Liver (tissue), 9 donors: ENCODE data around the gene CAB39. TPM values are rescaled to one million over a fixed set of nuclear protein-coding genes. Genes with fewer than 3 reads are reported as not detected.

Source experiments
- DNase-seq: peaks from one replicate; pipeline ENCODE4 v3.0.0-alpha.2; 2017; ENCODE audit warnings: low spot score
- H3K27ac ChIP-seq, 2 donors: one replicate each; pipeline ENCODE4 v1.7.0; 2013; ENCODE audit warnings: inconsistent platforms in 2 of 2, low read length in 2 of 2, control low read depth in 1 of 2, low read depth in 1 of 2, mild to moderate bottlenecking in 1 of 2
- H3K27me3 ChIP-seq, 4 donors: one replicate each; pipeline versions ENCODE4 v1.6.1 to v1.7.0; 2013; ENCODE audit warnings: low read length in 3 of 4, inconsistent platforms in 1 of 4, mild to moderate bottlenecking in 1 of 4, moderate library complexity in 1 of 4; ENCODE audit not compliant: control insufficient read depth in 4 of 4, insufficient read depth in 4 of 4
- H3K36me3 ChIP-seq, 4 donors: one replicate each; pipeline versions ENCODE4 v1.6.1 to v1.7.0; 2013; ENCODE audit warnings: low read length in 3 of 4, mild to moderate bottlenecking in 3 of 4, low read depth in 1 of 4, moderate library complexity in 1 of 4; ENCODE audit not compliant: control insufficient read depth in 4 of 4, insufficient read depth in 3 of 4
- H3K4me1 ChIP-seq, 4 donors: one replicate each; pipeline versions ENCODE4 v1.6.1 to v1.7.0; 2013; ENCODE audit warnings: low read length in 3 of 4, mild to moderate bottlenecking in 3 of 4, moderate library complexity in 1 of 4; ENCODE audit not compliant: control insufficient read depth in 4 of 4, insufficient read depth in 4 of 4
- H3K4me3 ChIP-seq, 3 donors: one replicate each; pipeline versions ENCODE4 v1.6.1 to v1.7.0; 2013; ENCODE audit warnings: low read length in 3 of 3, control low read depth in 1 of 3, low read depth in 1 of 3, mild to moderate bottlenecking in 1 of 3
- H3K9ac ChIP-seq, 2 donors: one replicate each; pipeline ENCODE4 v1.7.0; 2013; ENCODE audit warnings: low read length in 2 of 2, mild to moderate bottlenecking in 2 of 2, moderate library complexity in 2 of 2, control low read depth in 1 of 2, low read depth in 1 of 2
- H3K9me3 ChIP-seq, 4 donors: one replicate each; pipeline versions ENCODE4 v1.6.1 to v1.7.0; 2013; ENCODE audit warnings: low read length in 3 of 4; ENCODE audit not compliant: control insufficient read depth in 4 of 4
- ATF3 ChIP-seq: IDR thresholded peaks from 2 replicates; pipeline ENCODE4 v1.6.1; 2016; ENCODE audit warnings: antibody characterized with exemption
- EGR1 ChIP-seq, 2 donors: IDR thresholded peaks; 2 replicates each; pipeline ENCODE4 v1.6.1; 2016 to 2018; ENCODE audit warnings: antibody characterized with exemption in 2 of 2, low read depth in 2 of 2
- FOXA1 ChIP-seq: IDR thresholded peaks from 2 replicates; pipeline ENCODE4 v1.6.1; 2016; ENCODE audit warnings: antibody characterized with exemption
- FOXA2 ChIP-seq: IDR thresholded peaks from 2 replicates; pipeline ENCODE4 v1.6.1; 2016; ENCODE audit warnings: antibody characterized with exemption
- GABPA ChIP-seq, 2 donors: IDR thresholded peaks in 1 of 2; conservative IDR thresholded peaks in 1 of 2; 2 replicates each; pipeline ENCODE4 v1.6.1; 2016; ENCODE audit warnings: antibody characterized with exemption in 2 of 2, mild to moderate bottlenecking in 1 of 2, moderate library complexity in 1 of 2
- HNF4A ChIP-seq, 2 donors: conservative IDR thresholded peaks; 2 replicates each; pipeline ENCODE4 v1.6.1; 2016; ENCODE audit warnings: antibody characterized with exemption in 2 of 2, mild to moderate bottlenecking in 2 of 2
- HNF4G ChIP-seq: IDR thresholded peaks from 2 replicates; pipeline ENCODE4 v1.6.1; 2016; ENCODE audit warnings: antibody characterized with exemption
- JUND ChIP-seq, 2 donors: IDR thresholded peaks; 2 replicates each; pipeline ENCODE4 v1.6.1; 2016; ENCODE audit warnings: antibody characterized with exemption in 2 of 2
- MAX ChIP-seq: IDR thresholded peaks from 2 replicates; pipeline ENCODE4 v1.6.1; 2016; ENCODE audit warnings: antibody characterized with exemption
- NR2F2 ChIP-seq: IDR thresholded peaks from 2 replicates; pipeline ENCODE4 v1.6.1; 2016; ENCODE audit warnings: antibody characterized with exemption
- RAD21 ChIP-seq, 2 donors: IDR thresholded peaks; 2 replicates each; pipeline ENCODE4 v1.6.1; 2016; ENCODE audit warnings: antibody characterized with exemption in 2 of 2, mild to moderate bottlenecking in 2 of 2
- RXRA ChIP-seq, 2 donors: IDR thresholded peaks; 2 replicates each; pipeline ENCODE4 v1.6.1; 2017 to 2018; ENCODE audit warnings: antibody characterized with exemption in 2 of 2, mild to moderate bottlenecking in 1 of 2
- SP1 ChIP-seq: IDR thresholded peaks from 2 replicates; pipeline ENCODE4 v1.6.1; 2018; ENCODE audit warnings: antibody characterized with exemption, mild to moderate bottlenecking
- TAF1 ChIP-seq: conservative IDR thresholded peaks from 2 replicates; pipeline ENCODE4 v1.6.1; 2016; ENCODE audit warnings: antibody characterized with exemption, mild to moderate bottlenecking
- YY1 ChIP-seq: IDR thresholded peaks from 2 replicates; pipeline ENCODE4 v1.6.1; 2016; ENCODE audit warnings: antibody characterized with exemption, mild to moderate bottlenecking
- WGBS: extraction: QIAGEN DNeasy Blood & Tissue Kit; methylation state at CpG from one replicate; pipeline ENCODE4 v1.1.7; 2013; 5-methylcytosine and 5-hydroxymethylcytosine counted together
- polyA plus RNA-seq, 2 donors: library from polyadenylated mRNA; stranded (reverse) in 1 of 2; unstranded in 1 of 2; fragments of 200-250 nt in 1 of 2; fragments of >200 nt in 1 of 2; fragmentation: Nextera tagmentation in 1 of 2; extraction: Ambion mirVana in 1 of 2; gene quantifications; one replicate each; pipeline versions ENCODE4 v1.2.1 to v1.2.3, GENCODE V29; 2013 to 2015
- total RNA-seq, 2 donors: library from RNA; depleted of rRNA; stranded (reverse); fragments of >200 nt; gene quantifications; one replicate each; pipeline ENCODE4 v1.2.3, GENCODE V29; 2014
- TF ChIP-seq, protein P1 (sequence below): fragments of 150-350 bp; IDR thresholded peaks from 2 replicates; pipeline ENCODE4 v1.5.1; 2017; ENCODE audit warnings: improper control_type of control experiment, low read depth, low read length; ENCODE audit not compliant: missing input control
- TF ChIP-seq, protein P2 (sequence below): IDR thresholded peaks from 2 replicates; pipeline ENCODE4 v1.6.1; 2016; ENCODE audit warnings: antibody characterized with exemption, mild to moderate bottlenecking
- TF ChIP-seq, protein P3 (sequence below): IDR thresholded peaks from 2 replicates; pipeline ENCODE4 v1.6.1; 2016; ENCODE audit warnings: antibody characterized with exemption
- donor health status: healthy.
- donor health status: healthy.
- donor health status: healthy.
- donor health status: healthy.
- donor health status: healthy.

CAB39 gene
- total and polyA plus RNA-seq, 4 donors: 9.2 to 39.8 (median 26.5) TPM

DNA sequence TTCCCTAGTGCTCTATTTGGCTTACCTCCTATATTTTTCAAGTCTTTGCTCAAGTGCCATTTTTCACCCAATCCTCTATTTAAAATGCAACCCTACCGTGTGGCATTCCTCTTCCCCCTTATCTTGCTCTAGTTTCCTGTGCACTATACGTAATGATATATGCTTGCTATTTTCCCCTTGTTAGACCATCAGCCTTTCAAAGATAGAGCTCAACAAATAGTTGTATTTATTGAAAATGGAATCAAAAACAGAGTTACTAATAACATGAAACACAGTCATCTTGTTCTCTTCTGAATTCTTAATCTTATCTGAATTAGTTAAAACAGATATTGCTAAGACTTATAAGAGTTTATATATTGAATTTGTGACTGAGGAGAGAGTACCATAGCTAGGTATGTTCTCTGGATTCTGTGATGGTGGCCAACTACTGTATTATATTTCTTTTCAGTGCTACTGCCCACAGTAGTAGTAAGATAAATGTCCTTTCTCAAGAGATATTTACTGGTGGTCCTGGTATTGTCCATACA lies 55.3 kb downstream of the CAB39 start:
- Histone ChIP-seq H3K36me3 (peaks cover 0 to 2% (median under 1%) of the 10 kb centered on the region in 4 donors), H3K9ac (no peak overlapping the region), H3K27me3 (no peaks in the 10 kb centered on the region), H3K27ac (no peak overlapping the region), H3K4me3 (no peak overlapping the region), H3K9me3 (no peaks in the 10 kb centered on the region), H3K4me1 (peaks cover 0 to 5% (median 2%) of the 10 kb centered on the region in 4 donors)
- 81% methylated on average over 2 of the region's 2 CpGs for WGBS
- no peak for DNase-seq
- TF ChIP-seq, protein P1, sequence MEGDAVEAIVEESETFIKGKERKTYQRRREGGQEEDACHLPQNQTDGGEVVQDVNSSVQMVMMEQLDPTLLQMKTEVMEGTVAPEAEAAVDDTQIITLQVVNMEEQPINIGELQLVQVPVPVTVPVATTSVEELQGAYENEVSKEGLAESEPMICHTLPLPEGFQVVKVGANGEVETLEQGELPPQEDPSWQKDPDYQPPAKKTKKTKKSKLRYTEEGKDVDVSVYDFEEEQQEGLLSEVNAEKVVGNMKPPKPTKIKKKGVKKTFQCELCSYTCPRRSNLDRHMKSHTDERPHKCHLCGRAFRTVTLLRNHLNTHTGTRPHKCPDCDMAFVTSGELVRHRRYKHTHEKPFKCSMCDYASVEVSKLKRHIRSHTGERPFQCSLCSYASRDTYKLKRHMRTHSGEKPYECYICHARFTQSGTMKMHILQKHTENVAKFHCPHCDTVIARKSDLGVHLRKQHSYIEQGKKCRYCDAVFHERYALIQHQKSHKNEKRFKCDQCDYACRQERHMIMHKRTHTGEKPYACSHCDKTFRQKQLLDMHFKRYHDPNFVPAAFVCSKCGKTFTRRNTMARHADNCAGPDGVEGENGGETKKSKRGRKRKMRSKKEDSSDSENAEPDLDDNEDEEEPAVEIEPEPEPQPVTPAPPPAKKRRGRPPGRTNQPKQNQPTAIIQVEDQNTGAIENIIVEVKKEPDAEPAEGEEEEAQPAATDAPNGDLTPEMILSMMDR: no peak
- TF ChIP-seq, protein P2, sequence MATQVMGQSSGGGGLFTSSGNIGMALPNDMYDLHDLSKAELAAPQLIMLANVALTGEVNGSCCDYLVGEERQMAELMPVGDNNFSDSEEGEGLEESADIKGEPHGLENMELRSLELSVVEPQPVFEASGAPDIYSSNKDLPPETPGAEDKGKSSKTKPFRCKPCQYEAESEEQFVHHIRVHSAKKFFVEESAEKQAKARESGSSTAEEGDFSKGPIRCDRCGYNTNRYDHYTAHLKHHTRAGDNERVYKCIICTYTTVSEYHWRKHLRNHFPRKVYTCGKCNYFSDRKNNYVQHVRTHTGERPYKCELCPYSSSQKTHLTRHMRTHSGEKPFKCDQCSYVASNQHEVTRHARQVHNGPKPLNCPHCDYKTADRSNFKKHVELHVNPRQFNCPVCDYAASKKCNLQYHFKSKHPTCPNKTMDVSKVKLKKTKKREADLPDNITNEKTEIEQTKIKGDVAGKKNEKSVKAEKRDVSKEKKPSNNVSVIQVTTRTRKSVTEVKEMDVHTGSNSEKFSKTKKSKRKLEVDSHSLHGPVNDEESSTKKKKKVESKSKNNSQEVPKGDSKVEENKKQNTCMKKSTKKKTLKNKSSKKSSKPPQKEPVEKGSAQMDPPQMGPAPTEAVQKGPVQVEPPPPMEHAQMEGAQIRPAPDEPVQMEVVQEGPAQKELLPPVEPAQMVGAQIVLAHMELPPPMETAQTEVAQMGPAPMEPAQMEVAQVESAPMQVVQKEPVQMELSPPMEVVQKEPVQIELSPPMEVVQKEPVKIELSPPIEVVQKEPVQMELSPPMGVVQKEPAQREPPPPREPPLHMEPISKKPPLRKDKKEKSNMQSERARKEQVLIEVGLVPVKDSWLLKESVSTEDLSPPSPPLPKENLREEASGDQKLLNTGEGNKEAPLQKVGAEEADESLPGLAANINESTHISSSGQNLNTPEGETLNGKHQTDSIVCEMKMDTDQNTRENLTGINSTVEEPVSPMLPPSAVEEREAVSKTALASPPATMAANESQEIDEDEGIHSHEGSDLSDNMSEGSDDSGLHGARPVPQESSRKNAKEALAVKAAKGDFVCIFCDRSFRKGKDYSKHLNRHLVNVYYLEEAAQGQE: no peak
- no peak for TF ChIP-seq RAD21 (IDR thresholded peaks at IDR 0.05)
- no peak for TF ChIP-seq HNF4A (conservative IDR thresholded peaks at IDR 0.05)
- no peak for TF ChIP-seq FOXA2
- TF ChIP-seq MAX: no peak
- no peak for TF ChIP-seq ATF3
- no peak for TF ChIP-seq RXRA (IDR thresholded peaks at IDR 0.05)
- TF ChIP-seq JUND (IDR thresholded peaks at IDR 0.05): no peak
- no peak for TF ChIP-seq NR2F2
- TF ChIP-seq HNF4G: no peak
- TF ChIP-seq, protein P3, sequence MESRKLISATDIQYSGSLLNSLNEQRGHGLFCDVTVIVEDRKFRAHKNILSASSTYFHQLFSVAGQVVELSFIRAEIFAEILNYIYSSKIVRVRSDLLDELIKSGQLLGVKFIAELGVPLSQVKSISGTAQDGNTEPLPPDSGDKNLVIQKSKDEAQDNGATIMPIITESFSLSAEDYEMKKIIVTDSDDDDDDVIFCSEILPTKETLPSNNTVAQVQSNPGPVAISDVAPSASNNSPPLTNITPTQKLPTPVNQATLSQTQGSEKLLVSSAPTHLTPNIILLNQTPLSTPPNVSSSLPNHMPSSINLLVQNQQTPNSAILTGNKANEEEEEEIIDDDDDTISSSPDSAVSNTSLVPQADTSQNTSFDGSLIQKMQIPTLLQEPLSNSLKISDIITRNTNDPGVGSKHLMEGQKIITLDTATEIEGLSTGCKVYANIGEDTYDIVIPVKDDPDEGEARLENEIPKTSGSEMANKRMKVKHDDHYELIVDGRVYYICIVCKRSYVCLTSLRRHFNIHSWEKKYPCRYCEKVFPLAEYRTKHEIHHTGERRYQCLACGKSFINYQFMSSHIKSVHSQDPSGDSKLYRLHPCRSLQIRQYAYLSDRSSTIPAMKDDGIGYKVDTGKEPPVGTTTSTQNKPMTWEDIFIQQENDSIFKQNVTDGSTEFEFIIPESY: no peak
- no peak for TF ChIP-seq SP1
- no peak for TF ChIP-seq EGR1 (IDR thresholded peaks at IDR 0.05; ENCODE audit: low read depth in 2 of 2)
- no peak for TF ChIP-seq GABPA (IDR thresholded peaks at IDR 0.05 in 1 of 2, conservative IDR thresholded peaks at IDR 0.05 in 1 of 2)
- TF ChIP-seq YY1: no peak
- no peak for TF ChIP-seq TAF1
- TF ChIP-seq FOXA1: no peak
